Stimulated activated naive CD8-positive, alpha-beta T cell treated with anti-CD3 and anti-CD28 coated beads, Interleukin-15, Interleukin-2, amounts not matched to agents 100 ng/mL and 50 ng/mL, for 24 hours (primary cell): ENCODE results near the gene GPS1.
A peak's percentile ranks its signal among the peaks of the same experiment; 100 is the strongest.

Experiments used
- H3K27ac Mint-ChIP-seq: one replicate; pipeline ENCODE4 v1.8.0; 2021; ENCODE audit warnings: mild to moderate bottlenecking, mixed read lengths
- H3K27me3 Mint-ChIP-seq: one replicate; pipeline ENCODE4 v1.8.0; 2021; ENCODE audit warnings: mixed read lengths
- H3K36me3 Mint-ChIP-seq: one replicate; pipeline ENCODE4 v1.8.0; 2021; ENCODE audit warnings: low read depth, mixed read lengths
- H3K4me1 Mint-ChIP-seq: one replicate; pipeline ENCODE4 v1.8.0; 2021; ENCODE audit warnings: low read depth, mixed read lengths
- H3K4me3 Mint-ChIP-seq: one replicate; pipeline ENCODE4 v1.8.0; 2021; ENCODE audit warnings: mild to moderate bottlenecking, mixed read lengths
- H3K9me3 Mint-ChIP-seq: one replicate; pipeline ENCODE4 v1.8.0; 2021; ENCODE audit warnings: mixed read lengths

GPS1 gene

GRCh38 chr17:82062076-82062983 lies 10.6 kb downstream of the GPS1 start:
- H3K27me3 Mint-ChIP-seq = no peaks in the 10 kb centered on the region
- H3K9me3 Mint-ChIP-seq = no peaks in the 10 kb centered on the region
- no peak overlapping the region for H3K27ac Mint-ChIP-seq
- H3K4me1 Mint-ChIP-seq = peaks cover 16% of the 10 kb centered on the region
- peaks cover 3% of the 10 kb centered on the region for H3K36me3 Mint-ChIP-seq
- H3K4me3 Mint-ChIP-seq = no peak overlapping the region

- Mint-ChIP-seq H3K4me3 (no peak overlapping the region), H3K9me3 (no peaks in the 10 kb centered on the region), H3K4me1 (peaks cover 16% of the 10 kb centered on the region), H3K36me3 (peaks cover 3% of the 10 kb centered on the region), H3K27ac (no peak overlapping the region), H3K27me3 (no peaks in the 10 kb centered on the region)
Observed at GRCh38 chr17:82062984-82063368, 11.3 kb downstream of the GPS1 start.

GRCh38 chr17:82063424-82064415 lies 12.0 kb downstream of the GPS1 start:
- Mint-ChIP-seq H3K36me3 (peaks cover 3% of the 10 kb centered on the region), H3K27ac (peak overlapping the region; percentile 31), H3K4me1 (peaks cover 16% of the 10 kb centered on the region), H3K9me3 (no peaks in the 10 kb centered on the region), H3K4me3 (peak overlapping the region; percentile 80), H3K27me3 (no peaks in the 10 kb centered on the region)

- Mint-ChIP-seq H3K4me1 (peaks cover 16% of the 10 kb centered on the region), H3K27ac (peak overlapping the region; percentile 31), H3K36me3 (peaks cover 3% of the 10 kb centered on the region)
Observed at GRCh38 chr17:82064433-82065192, 12.9 kb downstream of the GPS1 start.

GRCh38 chr17:82065193-82065637 lies 13.5 kb downstream of the GPS1 start:
- Mint-ChIP-seq H3K4me3 (peak overlapping the region; percentile 80), H3K36me3 (peaks cover 1% of the 10 kb centered on the region), H3K9me3 (no peaks in the 10 kb centered on the region), H3K4me1 (peaks cover 16% of the 10 kb centered on the region), H3K27ac (no peak overlapping the region), H3K27me3 (no peaks in the 10 kb centered on the region)

More at GRCh38 chr17:82064433-82065192, 12.9 kb downstream of the GPS1 start:
- Mint-ChIP-seq H3K4me3 (peak overlapping the region; percentile 80), H3K9me3 (no peaks in the 10 kb centered on the region), H3K27me3 (no peaks in the 10 kb centered on the region)

- Mint-ChIP-seq H3K36me3 (no peaks in the 10 kb centered on the region), H3K27me3 (no peaks in the 10 kb centered on the region), H3K9me3 (no peaks in the 10 kb centered on the region), H3K4me3 (peak within 1 kb of the TSS; percentile 87), H3K4me1 (peaks cover 16% of the 10 kb centered on the region), H3K27ac (peak within 1 kb of the TSS; percentile 81)
Observed at GRCh38 chr17:82065638-82066303, 14.1 kb downstream of the GPS1 start, which contains the start of gene DUS1L. DUS1L (minus strand) TSS chr17:82065804; CDS start chr17:82065059, 745 bp downstream.

- H3K27me3 Mint-ChIP-seq = no peaks in the 10 kb centered on the region
- H3K27ac Mint-ChIP-seq = no peak overlapping the region
- H3K4me3 Mint-ChIP-seq = no peak overlapping the region
- no peaks in the 10 kb centered on the region for H3K36me3 Mint-ChIP-seq
- peaks cover 7% of the 10 kb centered on the region for H3K4me1 Mint-ChIP-seq
- H3K9me3 Mint-ChIP-seq = no peaks in the 10 kb centered on the region
Observed at GRCh38 chr17:82070611-82071010, 18.9 kb downstream of the GPS1 start.

GRCh38 chr17:82072827-82073226 lies 21.1 kb downstream of the GPS1 start:
- H3K27ac Mint-ChIP-seq = no peak overlapping the region
- H3K4me3 Mint-ChIP-seq = no peak overlapping the region
- no peaks in the 10 kb centered on the region for H3K9me3 Mint-ChIP-seq
- H3K27me3 Mint-ChIP-seq = no peaks in the 10 kb centered on the region
- no peaks in the 10 kb centered on the region for H3K36me3 Mint-ChIP-seq
- H3K4me1 Mint-ChIP-seq = no peaks in the 10 kb centered on the region

GRCh38 chr17:82073446-82073845 lies 21.7 kb downstream of the GPS1 start:
- Mint-ChIP-seq H3K4me3 (no peak overlapping the region), H3K36me3 (peaks cover 4% of the 10 kb centered on the region), H3K9me3 (no peaks in the 10 kb centered on the region), H3K4me1 (no peaks in the 10 kb centered on the region), H3K27ac (no peak overlapping the region), H3K27me3 (no peaks in the 10 kb centered on the region)

- H3K9me3 Mint-ChIP-seq = no peaks in the 10 kb centered on the region
- no peak overlapping the region for H3K4me3 Mint-ChIP-seq
- H3K4me1 Mint-ChIP-seq = no peaks in the 10 kb centered on the region
- H3K27ac Mint-ChIP-seq = no peak overlapping the region
- H3K27me3 Mint-ChIP-seq = no peaks in the 10 kb centered on the region
- peaks cover 11% of the 10 kb centered on the region for H3K36me3 Mint-ChIP-seq
Observed at GRCh38 chr17:82076018-82076784, 24.5 kb downstream of the GPS1 start.

- H3K4me3 Mint-ChIP-seq = no peak overlapping the region
- no peaks in the 10 kb centered on the region for H3K9me3 Mint-ChIP-seq
- H3K27ac Mint-ChIP-seq = no peak overlapping the region
- H3K4me1 Mint-ChIP-seq = no peaks in the 10 kb centered on the region
- no peaks in the 10 kb centered on the region for H3K27me3 Mint-ChIP-seq
- peaks cover 11% of the 10 kb centered on the region for H3K36me3 Mint-ChIP-seq
Observed at GRCh38 chr17:82076785-82077591, 25.3 kb downstream of the GPS1 start.

GRCh38 chr17:82077617-82078358 lies 26.1 kb downstream of the GPS1 start:
- Mint-ChIP-seq H3K27me3 (no peaks in the 10 kb centered on the region), H3K36me3 (peaks cover 11% of the 10 kb centered on the region), H3K4me1 (no peaks in the 10 kb centered on the region), H3K9me3 (no peaks in the 10 kb centered on the region), H3K4me3 (no peak overlapping the region), H3K27ac (no peak overlapping the region)
